ENCODE measurements around the gene STUM.
"Not testable (repeated sequence)": the region's sequence is repeated elsewhere in the genome, so short reads cannot be mapped to it uniquely, and the experiment has no call there.

The STUM gene

GRCh38 chr1:226639206-226639605, 90.6 kb downstream of the STUM start:
- H3K36me3 ChIP-seq (ENCODE audit: control insufficient read depth in 1 of 2, insufficient read depth in 2 of 2, low read length in 2 of 2); H3K27ac ChIP-seq (ENCODE audit: low read depth, low read length); H3K18ac ChIP-seq (ENCODE audit: low read length); H4K91ac ChIP-seq (ENCODE audit: low read depth, low read length); H3K27me3 ChIP-seq (ENCODE audit: insufficient read depth, low read length); H3K4me2 ChIP-seq (ENCODE audit: low read length); H3K9ac ChIP-seq (ENCODE audit: low read length); H2BK12ac ChIP-seq (ENCODE audit: low read length); H3K14ac ChIP-seq (ENCODE audit: low read length); H2AFZ ChIP-seq (ENCODE audit: insufficient read depth, low read length, poor library complexity); H3K4ac ChIP-seq (ENCODE audit: low read depth, low read length); H2BK5ac ChIP-seq (ENCODE audit: low read depth, low read length, poor library complexity); H3K79me1 ChIP-seq (ENCODE audit: low read length); H3K79me2 ChIP-seq (ENCODE audit: control insufficient read depth, insufficient read depth, low read length, poor library complexity); H4K8ac ChIP-seq (ENCODE audit: low read depth, low read length); H2AK5ac ChIP-seq (ENCODE audit: low read length); DNase-seq; H3K4me3 ChIP-seq (ENCODE audit: low read depth, low read length); H4K12ac ChIP-seq (ENCODE audit: low read depth, low read length); H3K9me3 ChIP-seq (ENCODE audit: insufficient read depth, low read depth, low read length); H3K23ac ChIP-seq (ENCODE audit: low read length); H2BK120ac ChIP-seq (ENCODE audit: insufficient read depth, low read length, poor library complexity): not testable (repeated sequence)
- H3K4me1 ChIP-seq (ENCODE audit: control insufficient read depth in 1 of 2, insufficient read depth in 2 of 2, low read length in 2 of 2) = peaks cover 18 to 24% of the 10 kb centered on the region in 2 experiments
- no CpG with 5 or more reads among the region's 8 CpGs for WGBS (ENCODE audit: extremely low coverage, insufficient coverage, insufficient read length)

- peaks cover 2% of the 10 kb centered on the region for H3K9me3 ChIP-seq (ENCODE audit: insufficient read depth, low read depth, low read length)
- WGBS (ENCODE audit: extremely low coverage, insufficient coverage, insufficient read length) = no CpG with 5 or more reads among the region's 18 CpGs
- H3K4me2 ChIP-seq (ENCODE audit: low read length) = no peak overlapping the region
- no peak overlapping the region for H4K91ac ChIP-seq (ENCODE audit: low read depth, low read length)
- no peaks in the 10 kb centered on the region for H3K79me2 ChIP-seq (ENCODE audit: control insufficient read depth, insufficient read depth, low read length, poor library complexity)
- H2AFZ ChIP-seq (ENCODE audit: insufficient read depth, low read length, poor library complexity) = no peak overlapping the region
- no peak overlapping the region for H2BK120ac ChIP-seq (ENCODE audit: insufficient read depth, low read length, poor library complexity)
- no peak overlapping the region for H3K18ac ChIP-seq (ENCODE audit: low read length)
- H3K4ac ChIP-seq (ENCODE audit: low read depth, low read length) = no peak overlapping the region
- no peak overlapping the region for H3K23ac ChIP-seq (ENCODE audit: low read length)
- H2BK5ac ChIP-seq (ENCODE audit: low read depth, low read length, poor library complexity) = no peak overlapping the region
- DNase-seq = no peak
- H3K79me1 ChIP-seq (ENCODE audit: low read length) = peaks cover 2% of the 10 kb centered on the region
- peak overlapping the region; percentile 48 for H2BK12ac ChIP-seq (ENCODE audit: low read length)
- no peak overlapping the region for H3K27ac ChIP-seq (ENCODE audit: low read depth, low read length)
- H3K36me3 ChIP-seq (ENCODE audit: control insufficient read depth in 1 of 2, insufficient read depth in 2 of 2, low read length in 2 of 2) = peaks cover 0 to 2% of the 10 kb centered on the region in 2 experiments
- H3K9ac ChIP-seq (ENCODE audit: low read length) = no peak overlapping the region
- H3K4me3 ChIP-seq (ENCODE audit: low read depth, low read length) = no peak overlapping the region
- H3K14ac ChIP-seq (ENCODE audit: low read length) = no peak overlapping the region
- H3K27me3 ChIP-seq (ENCODE audit: insufficient read depth, low read length) = no peaks in the 10 kb centered on the region
- no peak overlapping the region for H4K8ac ChIP-seq (ENCODE audit: low read depth, low read length)
- peak overlapping the region; percentile 87 for H2AK5ac ChIP-seq (ENCODE audit: low read length)
- no peak overlapping the region for H4K12ac ChIP-seq (ENCODE audit: low read depth, low read length)
- H3K4me1 ChIP-seq (ENCODE audit: control insufficient read depth in 1 of 2, insufficient read depth in 2 of 2, low read length in 2 of 2) = peaks cover 18 to 24% of the 10 kb centered on the region in 2 experiments
These were observed 91.1 kb downstream of the STUM start for GRCh38 chr1:226639631-226640061.

- DNase-seq = no peak
- Histone ChIP-seq H3K9ac (ENCODE audit: low read length) (no peak overlapping the region), H2BK5ac (ENCODE audit: low read depth, low read length, poor library complexity) (no peak overlapping the region), H2BK12ac (ENCODE audit: low read length) (peak overlapping the region; percentile 25), H3K9me3 (ENCODE audit: insufficient read depth, low read depth, low read length) (peaks cover 2% of the 10 kb centered on the region), H2AFZ (ENCODE audit: insufficient read depth, low read length, poor library complexity) (no peak overlapping the region), H2AK5ac (ENCODE audit: low read length) (no peak overlapping the region), H3K4ac (ENCODE audit: low read depth, low read length) (no peak overlapping the region), H3K18ac (ENCODE audit: low read length) (no peak overlapping the region), H3K79me1 (ENCODE audit: low read length) (peaks cover 2% of the 10 kb centered on the region), H3K27me3 (ENCODE audit: insufficient read depth, low read length) (no peaks in the 10 kb centered on the region), H3K4me2 (ENCODE audit: low read length) (no peak overlapping the region), H3K27ac (ENCODE audit: low read depth, low read length) (no peak overlapping the region), H4K12ac (ENCODE audit: low read depth, low read length) (no peak overlapping the region), H4K8ac (ENCODE audit: low read depth, low read length) (no peak overlapping the region), H3K79me2 (ENCODE audit: control insufficient read depth, insufficient read depth, low read length, poor library complexity) (no peaks in the 10 kb centered on the region), H3K36me3 (ENCODE audit: control insufficient read depth in 1 of 2, insufficient read depth in 2 of 2, low read length in 2 of 2) (peaks cover 0 to 2% of the 10 kb centered on the region in 2 experiments), H4K91ac (ENCODE audit: low read depth, low read length) (no peak overlapping the region), H2BK120ac (ENCODE audit: insufficient read depth, low read length, poor library complexity) (no peak overlapping the region), H3K23ac (ENCODE audit: low read length) (no peak overlapping the region), H3K14ac (ENCODE audit: low read length) (peak overlapping the region; percentile 41), H3K4me3 (ENCODE audit: low read depth, low read length) (no peak overlapping the region), H3K4me1 (ENCODE audit: control insufficient read depth in 1 of 2, insufficient read depth in 2 of 2, low read length in 2 of 2) (peaks cover 20 to 27% of the 10 kb centered on the region in 2 experiments)
- no CpG with 5 or more reads among the region's 23 CpGs for WGBS (ENCODE audit: extremely low coverage, insufficient coverage, insufficient read length)
These were observed 92.0 kb downstream of the STUM start for GRCh38 chr1:226640321-226641136.

- Histone ChIP-seq H4K8ac (ENCODE audit: low read depth, low read length) (no peak overlapping the region), H3K23ac (ENCODE audit: low read length) (no peak overlapping the region), H4K12ac (ENCODE audit: low read depth, low read length) (no peak overlapping the region), H3K4me3 (ENCODE audit: low read depth, low read length) (no peak overlapping the region), H3K4ac (ENCODE audit: low read depth, low read length) (no peak overlapping the region), H3K9me3 (ENCODE audit: insufficient read depth, low read depth, low read length) (peaks cover 2% of the 10 kb centered on the region), H4K91ac (ENCODE audit: low read depth, low read length) (peak overlapping the region; percentile 2), H3K79me2 (ENCODE audit: control insufficient read depth, insufficient read depth, low read length, poor library complexity) (no peaks in the 10 kb centered on the region), H2BK12ac (ENCODE audit: low read length) (no peak overlapping the region), H2BK5ac (ENCODE audit: low read depth, low read length, poor library complexity) (no peak overlapping the region), H3K79me1 (ENCODE audit: low read length) (peaks cover 2% of the 10 kb centered on the region), H3K27ac (ENCODE audit: low read depth, low read length) (no peak overlapping the region), H3K18ac (ENCODE audit: low read length) (no peak overlapping the region), H2BK120ac (ENCODE audit: insufficient read depth, low read length, poor library complexity) (no peak overlapping the region), H3K27me3 (ENCODE audit: insufficient read depth, low read length) (no peaks in the 10 kb centered on the region), H3K14ac (ENCODE audit: low read length) (peak overlapping the region; percentile 13), H3K4me2 (ENCODE audit: low read length) (no peak overlapping the region), H2AK5ac (ENCODE audit: low read length) (peak overlapping the region; percentile 42), H3K36me3 (ENCODE audit: control insufficient read depth in 1 of 2, insufficient read depth in 2 of 2, low read length in 2 of 2) (peaks cover 0 to 3% of the 10 kb centered on the region in 2 experiments), H3K9ac (ENCODE audit: low read length) (no peak overlapping the region), H2AFZ (ENCODE audit: insufficient read depth, low read length, poor library complexity) (no peak overlapping the region), H3K4me1 (ENCODE audit: control insufficient read depth in 1 of 2, insufficient read depth in 2 of 2, low read length in 2 of 2) (peaks cover 28 to 35% of the 10 kb centered on the region in 2 experiments)
- WGBS (ENCODE audit: extremely low coverage, insufficient coverage, insufficient read length) = no CpG with 5 or more reads among the region's 23 CpGs
- no peak for DNase-seq
These were observed 93.2 kb downstream of the STUM start for GRCh38 chr1:226641671-226642231.
